ENCODE data around the gene INIP. TPM values are rescaled to one million over a fixed set of nuclear protein-coding genes. Genes with fewer than 3 reads are reported as not detected.

Gene INIP
- total RNA-seq (2014; rRNA removed; shearing (Covaris generic)), result 63.7 and 70.5 TPM in 2 replicates

DNA sequence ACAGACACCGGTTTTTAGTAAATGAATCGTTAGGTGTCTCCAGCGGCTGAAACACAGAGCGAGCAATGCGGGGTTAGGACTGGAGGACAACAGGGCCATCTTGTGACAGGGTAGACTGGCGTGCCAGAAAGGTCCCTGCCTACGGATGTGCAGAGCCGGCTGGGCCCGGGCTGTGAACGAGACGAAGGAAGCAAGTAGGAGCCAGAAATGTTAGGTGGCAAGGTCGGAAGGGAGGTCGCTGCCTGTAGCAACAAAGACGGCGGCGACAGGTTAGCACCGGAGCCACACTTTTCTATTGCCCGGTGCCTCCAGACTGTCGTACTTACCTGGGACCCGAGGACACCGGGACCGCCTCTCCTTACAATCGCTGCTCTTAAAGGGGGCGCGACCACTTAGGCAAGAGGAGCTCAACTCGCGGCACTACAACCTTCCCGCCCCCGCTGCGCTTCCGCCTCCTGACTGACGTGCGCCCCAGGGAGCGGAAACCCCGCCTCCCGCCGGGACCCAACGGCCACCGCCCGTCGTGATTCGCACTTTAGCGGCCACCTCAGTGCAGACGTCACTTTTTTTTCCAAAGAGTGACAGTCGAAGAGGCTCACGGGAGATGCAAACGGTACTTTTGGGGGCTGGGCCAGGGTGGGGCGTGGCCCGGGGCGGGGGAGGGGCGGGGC lies at the start of gene INIP:
Gene INIP (minus strand): TSS at position 457 of the 671 bp plus-strand sequence. CDS start 1,632 bp downstream, outside the sequence.
- DNase-seq (ENCODE audit: low read depth), result peak; percentile 99

DNA sequence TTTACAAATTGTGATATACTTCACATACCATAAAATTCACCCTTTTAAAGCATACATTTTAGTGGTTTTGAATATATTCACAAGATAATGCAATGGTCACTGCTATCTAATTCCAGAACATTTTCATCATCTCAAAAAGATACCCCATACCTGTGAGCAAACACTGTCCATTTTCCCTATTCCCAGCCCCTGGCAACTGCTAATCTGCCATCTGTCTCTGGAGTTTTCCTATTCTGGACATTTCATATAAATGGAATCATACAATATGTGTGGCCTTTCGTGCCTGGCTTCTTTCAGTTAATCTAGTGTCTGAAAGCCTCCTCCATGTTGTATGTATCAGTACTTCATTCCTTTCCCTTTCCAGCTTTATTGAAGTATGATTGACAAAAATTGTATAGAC lies 47.4 kb upstream of the INIP start:
- DNase-seq (ENCODE audit: low read depth), result no peak

DNA sequence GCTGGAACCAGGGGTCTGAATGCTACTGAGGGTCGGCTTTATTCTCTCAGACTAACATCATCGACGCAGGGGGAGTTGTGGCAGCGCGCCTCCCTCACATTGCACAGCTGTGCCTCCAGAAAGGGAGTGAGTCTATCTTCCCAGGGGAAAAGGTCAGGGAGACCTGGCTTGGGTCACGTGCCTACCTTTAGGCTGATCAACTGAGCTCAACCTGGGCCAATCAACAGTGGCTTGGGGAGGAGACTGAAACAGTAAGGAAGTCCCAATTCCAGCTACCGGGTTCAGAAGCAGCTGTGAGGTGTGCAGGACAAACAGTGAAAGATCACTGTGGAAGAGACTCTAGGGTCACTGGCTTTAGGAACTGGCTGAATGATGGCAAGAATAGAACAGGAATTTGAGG lies 46.9 kb upstream of the INIP start:
- DNase-seq (ENCODE audit: low read depth), result no peak

DNA sequence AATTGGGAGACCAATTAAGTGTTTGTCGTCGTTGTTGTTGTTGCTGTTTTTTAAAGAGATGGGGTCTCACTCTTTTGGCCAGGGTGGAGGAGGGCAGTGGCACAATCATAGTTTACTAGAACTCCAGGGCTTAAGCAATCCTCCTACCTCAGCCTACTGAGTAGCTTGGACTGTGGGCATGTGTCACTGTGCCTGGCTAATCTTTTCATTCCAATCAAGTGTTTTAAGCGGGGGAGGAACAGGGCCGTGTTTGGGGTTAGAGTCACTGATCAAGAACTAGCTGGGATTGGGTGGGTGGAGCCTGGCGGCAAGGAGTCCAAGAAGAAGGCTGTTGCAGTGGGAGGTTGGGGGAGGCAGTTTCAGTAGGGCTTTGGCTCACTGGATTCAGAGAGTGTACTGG lies 46.4 kb upstream of the INIP start:
- peak; percentile 48 for DNase-seq (ENCODE audit: low read depth)

DNA sequence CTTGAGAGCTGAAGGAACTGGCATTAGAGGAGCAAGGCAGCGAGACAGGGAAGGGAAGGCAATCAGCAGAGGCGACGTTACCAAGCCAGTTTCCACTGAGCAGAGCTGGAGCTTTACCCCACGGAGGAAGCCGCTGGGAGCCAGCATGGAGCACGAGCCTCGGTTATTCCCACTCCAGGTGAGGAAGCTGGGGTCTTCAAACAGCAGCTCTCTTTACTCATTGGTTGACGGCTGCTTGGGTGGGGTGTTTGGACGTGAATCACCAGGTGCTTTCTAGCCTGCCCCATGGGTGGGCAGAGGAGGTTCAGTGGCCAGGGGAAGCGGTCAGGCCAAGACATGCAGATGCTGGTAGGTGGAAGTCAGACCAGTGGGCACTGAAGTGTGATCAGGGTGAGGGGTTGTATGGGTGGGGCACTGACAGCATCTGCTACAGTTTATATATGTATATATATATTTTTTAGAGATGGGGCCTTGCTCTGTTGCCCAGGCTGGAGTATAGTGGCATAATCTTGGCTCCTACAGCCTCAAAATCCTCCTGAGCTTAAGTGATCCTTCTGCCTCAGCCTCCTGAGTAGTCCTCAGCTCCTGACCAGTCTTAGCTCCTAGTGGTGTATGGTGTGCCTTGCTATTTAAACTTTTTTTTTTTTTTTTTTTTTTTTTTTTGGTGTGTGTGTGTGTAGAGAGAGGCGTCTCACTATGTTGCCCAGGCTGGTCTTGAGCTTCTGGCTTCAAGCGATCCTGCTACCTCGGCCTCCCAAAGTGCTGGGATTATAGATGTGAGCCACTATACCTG lies 45.0 kb upstream of the INIP start:
- DNase-seq (ENCODE audit: low read depth), result no peak

DNA sequence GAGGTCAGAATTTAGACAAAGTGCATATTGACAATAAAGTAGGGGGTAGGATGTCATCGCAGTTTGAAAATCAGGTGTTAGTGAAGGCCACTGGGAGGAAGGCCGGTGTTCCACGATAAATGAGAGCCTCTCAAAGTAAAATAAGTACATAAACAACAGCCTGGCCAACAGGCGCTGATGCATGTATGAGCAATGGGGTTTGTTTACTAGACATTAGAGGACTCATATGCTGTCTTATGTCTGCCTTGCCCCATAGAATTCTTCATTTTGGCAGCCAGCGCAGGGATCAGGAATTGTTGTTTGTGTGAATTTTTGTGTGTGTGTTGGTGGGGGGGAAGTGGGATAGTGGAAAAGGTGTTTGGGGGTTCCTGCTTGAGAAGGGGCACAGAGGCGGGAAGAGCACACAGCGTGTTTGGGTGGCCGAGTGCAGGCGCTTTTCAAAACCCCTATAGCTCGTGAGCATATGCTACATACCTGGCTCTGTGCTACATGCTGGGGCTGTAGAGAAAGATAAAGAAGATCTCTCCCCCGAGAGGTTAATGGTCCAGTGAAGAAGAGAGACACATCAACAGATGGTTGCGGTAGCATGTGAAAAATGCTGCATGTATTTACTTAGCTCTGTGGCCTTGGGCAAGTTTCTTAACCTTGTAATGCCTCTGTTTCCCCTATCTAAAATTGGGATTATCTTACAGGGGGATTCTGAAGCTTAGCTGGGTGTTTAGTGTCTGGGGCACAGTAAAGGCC lies 44.2 kb upstream of the INIP start:
- DNase-seq (ENCODE audit: low read depth), result no peak

DNA sequence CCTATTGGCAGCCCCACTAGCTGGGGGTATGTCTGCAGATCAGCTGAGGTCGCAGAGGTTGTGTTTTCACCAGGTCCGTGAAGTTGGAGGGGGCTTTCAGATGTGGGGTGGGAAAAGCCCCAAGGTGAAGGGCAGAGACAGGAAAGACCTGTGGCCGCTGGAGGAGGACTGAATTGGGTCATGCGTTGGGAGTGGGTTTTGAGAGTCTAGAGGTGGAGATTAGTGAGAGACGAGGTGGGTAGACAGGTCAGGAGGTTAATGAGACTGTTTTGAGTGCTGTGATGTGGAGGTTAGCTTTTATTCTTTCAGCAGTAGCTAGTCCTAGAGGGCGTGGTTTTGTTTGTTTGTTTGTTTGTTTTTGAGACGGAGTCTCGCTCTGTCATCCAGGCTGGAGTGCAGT lies 42.9 kb upstream of the INIP start:
- DNase-seq (ENCODE audit: low read depth), result no peak

DNA sequence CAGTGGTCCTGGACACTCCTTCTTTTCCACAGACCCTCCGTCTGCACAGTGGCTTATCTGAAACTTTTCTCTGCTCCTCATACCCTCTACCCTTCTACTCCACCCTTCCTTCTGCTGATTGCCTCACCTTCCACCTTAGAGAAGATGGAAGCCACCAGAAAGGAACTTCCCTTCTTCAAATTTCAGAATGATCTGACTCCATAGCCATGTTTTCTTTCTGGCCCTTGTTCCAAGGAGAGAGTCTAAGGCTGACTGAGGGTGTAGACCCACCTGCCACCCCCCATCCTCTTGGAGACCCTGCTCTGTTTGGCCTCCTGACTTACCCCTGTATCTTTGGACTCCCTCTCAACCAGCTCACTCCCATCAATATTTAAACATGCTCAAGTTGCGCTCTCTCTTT lies 40.0 kb upstream of the INIP start:
- no peak for DNase-seq (ENCODE audit: low read depth)

DNA sequence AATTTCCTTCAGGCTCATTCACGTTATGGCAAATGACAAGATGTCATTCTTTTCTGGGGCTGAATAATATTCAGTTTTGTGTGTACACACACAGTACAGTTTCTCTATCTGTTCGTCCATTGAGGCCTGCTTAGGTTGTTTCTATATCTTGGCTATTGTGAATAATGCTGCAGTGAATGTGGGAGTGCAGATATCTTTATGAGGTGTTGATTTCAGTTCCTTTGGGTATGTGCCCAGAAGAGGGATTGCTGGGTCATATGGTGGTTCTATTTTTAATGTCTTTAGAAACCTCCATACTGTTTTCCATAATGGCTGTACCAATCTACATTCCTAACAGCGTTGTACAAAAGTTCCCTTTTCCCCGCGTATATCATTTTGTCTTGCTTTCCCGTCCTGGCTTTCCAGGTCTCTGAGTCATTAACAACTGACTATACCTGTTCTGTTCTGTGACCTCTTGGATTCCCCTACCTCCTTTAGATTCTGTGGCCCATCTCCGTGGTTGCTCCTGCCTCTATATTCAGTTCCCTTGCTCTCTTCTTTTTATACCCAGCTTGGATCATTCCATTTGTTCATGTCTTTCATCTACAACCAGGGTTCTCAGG lies 39.5 kb upstream of the INIP start:
- peak; percentile 47 for DNase-seq (ENCODE audit: low read depth)

DNA sequence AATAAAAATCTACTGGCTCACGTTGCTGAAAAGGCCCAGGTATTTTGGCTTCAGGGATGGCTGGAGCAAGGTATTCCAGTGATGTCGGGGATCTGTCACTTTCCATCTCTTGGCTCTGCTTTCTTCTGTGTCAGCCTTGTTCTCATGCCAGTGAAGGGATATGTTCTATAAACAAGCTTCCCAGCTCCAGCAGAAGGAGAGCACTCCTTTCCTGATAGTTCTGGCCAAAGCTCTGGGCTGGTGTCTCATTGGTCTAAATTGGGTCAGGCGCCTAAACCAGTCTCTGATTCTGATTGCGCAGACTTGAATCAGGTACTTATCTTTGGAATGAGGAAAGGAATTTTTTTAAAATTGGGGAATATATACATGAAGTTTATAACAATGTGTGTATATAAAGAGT lies 37.8 kb upstream of the INIP start:
- DNase-seq (ENCODE audit: low read depth), result no peak

DNA sequence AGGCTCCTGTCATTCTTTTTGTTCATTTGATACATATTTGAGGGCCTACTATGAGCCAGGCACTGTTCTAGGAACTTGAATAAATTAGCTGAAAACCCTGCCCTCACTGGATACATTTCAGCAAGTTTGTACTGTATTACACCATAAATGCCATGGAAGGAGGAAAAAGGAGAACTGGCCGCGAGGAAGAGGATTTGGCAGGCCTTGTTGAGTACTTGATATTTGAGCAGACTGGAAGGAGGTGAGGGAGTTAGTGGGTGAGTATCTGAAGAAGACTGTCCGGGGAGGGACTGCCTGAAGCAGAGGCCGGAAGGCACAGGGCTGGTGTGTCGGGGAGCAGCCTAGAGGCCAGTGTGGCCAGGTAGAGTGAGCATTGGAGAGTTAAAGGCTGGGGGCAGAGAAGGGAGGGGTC lies 37.1 kb upstream of the INIP start:
- DNase-seq (ENCODE audit: low read depth), result no peak

DNA sequence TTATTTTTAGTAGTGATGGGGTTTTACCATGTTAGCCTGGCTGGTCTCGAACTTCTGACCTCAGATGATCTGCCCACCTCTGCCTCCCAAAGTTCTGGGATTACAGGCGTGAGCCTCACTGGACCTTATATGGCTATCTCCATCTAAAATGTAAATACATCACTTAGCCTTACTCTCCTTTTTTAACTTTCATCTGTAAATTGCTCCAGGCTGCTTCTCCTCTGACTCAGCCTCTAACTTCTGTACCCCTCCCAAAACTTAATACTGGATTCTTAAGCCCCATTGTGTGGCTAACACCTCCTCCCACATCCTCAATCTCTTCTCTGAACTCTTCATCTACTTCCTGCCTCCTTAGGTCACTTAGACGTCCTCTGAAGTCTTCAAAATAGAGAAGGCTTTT lies 36.7 kb upstream of the INIP start:
- DNase-seq (ENCODE audit: low read depth), result peak; percentile 80

GRCh38 chr9:112753725-112754124 lies 35.8 kb upstream of the INIP start:
- DNase-seq (ENCODE audit: low read depth), result peak; percentile 85

GRCh38 chr9:112752334-112753125 lies 34.6 kb upstream of the INIP start:
- DNase-seq (ENCODE audit: low read depth), result no peak

GRCh38 chr9:112751056-112751795 lies 33.3 kb upstream of the INIP start:
- peak; percentile 86 for DNase-seq (ENCODE audit: low read depth)

DNA sequence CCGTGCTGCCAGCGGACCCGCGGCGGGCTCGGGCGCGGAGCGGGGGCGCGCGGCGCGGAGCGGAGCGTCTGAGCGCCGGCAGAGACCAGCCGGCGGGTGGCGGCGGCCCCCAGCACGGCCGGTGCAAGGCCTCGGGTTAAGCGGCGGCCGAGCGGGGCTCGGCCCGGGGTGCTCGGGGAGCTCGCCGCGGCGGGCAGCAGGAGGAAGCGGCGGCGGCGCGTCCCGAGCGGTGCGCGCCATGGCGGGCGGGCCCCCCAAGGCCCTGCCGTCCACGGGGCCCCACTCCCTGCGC lies 32.8 kb upstream of the INIP start:
- no peak for DNase-seq (ENCODE audit: low read depth)

- peak; percentile 98 for DNase-seq (ENCODE audit: low read depth)
Observed at GRCh38 chr9:112750016-112750763, 32.3 kb upstream of the INIP start, which contains the start of gene SNX30. SNX30 (plus strand) TSS chr9:112750760; CDS start chr9:112751002, 242 bp downstream.

GRCh38 chr9:112747094-112747493 lies 29.2 kb upstream of the INIP start:
- no peak for DNase-seq (ENCODE audit: low read depth)

DNA sequence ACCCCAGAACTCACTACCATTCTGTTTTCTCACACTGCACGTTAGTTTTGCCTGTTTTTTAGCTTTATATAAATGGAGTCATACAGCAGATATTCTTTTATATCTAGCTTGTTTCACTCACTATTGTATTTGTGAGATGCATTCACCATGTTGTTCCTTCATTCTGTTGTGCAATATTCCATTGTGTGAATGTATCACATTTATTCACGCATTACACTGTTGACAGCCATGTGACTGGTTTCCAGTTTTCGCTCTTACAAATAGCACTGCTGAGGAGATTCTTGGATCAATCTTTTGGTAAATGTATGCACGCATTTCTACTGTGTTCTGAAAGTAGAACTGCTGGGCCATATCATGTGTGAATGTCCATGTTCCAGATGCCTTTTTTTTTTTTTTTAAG lies 26.3 kb upstream of the INIP start:
- no peak for DNase-seq (ENCODE audit: low read depth)

- DNase-seq (ENCODE audit: low read depth), result no peak
Observed at GRCh38 chr9:112743216-112743836, 25.4 kb upstream of the INIP start.
